ACC112 (cell line): ENCODE results near the gene RASL10B.

Source experiments
- H2AFZ ChIP-seq: fragments of 200-600 bp; sonication (generic); one replicate; pipeline ENCODE4 v1.6.0; 2017; ENCODE audit warnings: antibody characterized with exemption, low read length; ENCODE audit not compliant: unreplicated experiment
- H3K27ac ChIP-seq: fragments of 200-600 bp; sonication (generic); 2 replicates; pipeline ENCODE4 v1.5.1; 2014; ENCODE audit warnings: low read depth, mild to moderate bottlenecking, antibody characterized with exemption, low read length, moderate library complexity
- H3K27me3 ChIP-seq: fragments of 200-600 bp; sonication (generic); 2 replicates; pipeline ENCODE4 v1.6.1; 2014; ENCODE audit warnings: mild to moderate bottlenecking, antibody characterized with exemption, low read length, moderate library complexity, mixed read lengths; ENCODE audit not compliant: insufficient read depth
- H3K36me3 ChIP-seq: fragments of 200-600 bp; sonication (generic); 2 replicates; pipeline ENCODE4 v1.6.1; 2016; ENCODE audit warnings: mild to moderate bottlenecking, antibody characterized with exemption, low read length, moderate library complexity, mixed read lengths; ENCODE audit not compliant: insufficient read depth
- H3K4me1 ChIP-seq: fragments of 200-600 bp; sonication (generic); one replicate; pipeline ENCODE4 v1.6.1; 2016; ENCODE audit warnings: low read length, mixed read lengths; ENCODE audit not compliant: insufficient read depth, unreplicated experiment, control insufficient read depth
- H3K4me3 ChIP-seq: fragments of 200-600 bp; sonication (generic); 2 replicates; pipeline ENCODE4 v1.5.1; 2014; ENCODE audit warnings: mild to moderate bottlenecking, low read depth, low read length
- H3K79me2 ChIP-seq: fragments of 200-600 bp; sonication (generic); one replicate; pipeline ENCODE4 v1.6.0; 2016; ENCODE audit warnings: low read length; ENCODE audit not compliant: control insufficient read depth, unreplicated experiment, insufficient read depth

Gene RASL10B

DNA sequence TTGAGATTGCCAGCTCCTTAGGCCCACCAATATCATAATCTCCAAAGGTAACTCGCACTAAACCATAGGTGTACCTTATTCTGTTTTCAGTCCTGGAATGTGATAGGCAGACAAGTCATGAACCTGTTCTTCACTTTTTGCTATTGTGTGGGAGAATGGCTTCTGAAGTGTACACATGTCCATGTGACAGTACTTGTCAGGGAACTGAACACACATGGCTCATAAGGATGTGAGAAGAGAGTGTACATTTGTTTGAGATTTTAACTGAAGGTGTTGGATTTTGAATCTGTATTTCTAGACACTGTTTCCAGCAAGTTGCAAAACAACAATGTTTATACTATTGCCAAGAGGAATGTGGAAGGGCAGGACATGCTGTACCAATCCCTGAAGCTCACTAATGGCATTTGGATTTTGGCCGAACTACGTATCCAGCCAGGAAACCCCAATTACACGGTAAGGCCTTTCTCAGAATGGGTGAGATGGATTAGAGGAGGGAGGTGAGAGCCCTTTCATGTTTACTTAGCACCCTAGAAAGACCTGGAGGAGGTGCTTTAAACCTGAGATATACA is 14.5 kb upstream of the RASL10B start:
- peaks cover 3% of the 10 kb centered on the region for H3K79me2 ChIP-seq
- H3K4me1 ChIP-seq = peaks cover 20% of the 10 kb centered on the region
- no peak overlapping the region for H3K4me3 ChIP-seq
- peaks cover 33% of the 10 kb centered on the region for H3K36me3 ChIP-seq
- H3K27ac ChIP-seq = peak overlapping the region; percentile 21
- H3K27me3 ChIP-seq = no peaks in the 10 kb centered on the region
- H2AFZ ChIP-seq = no peak overlapping the region

DNA sequence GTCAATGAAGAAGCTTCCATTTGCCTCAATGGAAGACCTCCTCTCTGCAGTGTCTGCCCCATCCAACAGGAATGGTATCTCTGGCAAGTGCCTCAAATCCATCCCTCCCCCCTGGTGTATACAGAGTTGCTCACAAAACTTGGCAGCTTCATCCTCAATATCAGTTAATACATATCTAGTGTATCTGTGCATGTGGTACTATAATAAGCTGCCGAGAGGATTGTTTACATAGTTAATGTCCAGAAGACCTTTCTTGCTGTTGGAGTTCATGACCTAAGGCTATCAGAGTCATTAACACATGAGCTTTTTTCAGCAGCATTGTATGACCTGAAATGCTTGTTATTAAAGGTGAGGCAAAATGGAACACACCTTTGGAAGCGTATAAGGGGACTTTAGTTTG is 14.0 kb upstream of the RASL10B start:
- Histone ChIP-seq H3K27me3 (no peaks in the 10 kb centered on the region), H3K36me3 (peaks cover 33% of the 10 kb centered on the region), H3K79me2 (peaks cover 3% of the 10 kb centered on the region), H3K4me1 (peaks cover 20% of the 10 kb centered on the region), H3K27ac (peak overlapping the region; percentile 21), H2AFZ (no peak overlapping the region), H3K4me3 (no peak overlapping the region)

DNA sequence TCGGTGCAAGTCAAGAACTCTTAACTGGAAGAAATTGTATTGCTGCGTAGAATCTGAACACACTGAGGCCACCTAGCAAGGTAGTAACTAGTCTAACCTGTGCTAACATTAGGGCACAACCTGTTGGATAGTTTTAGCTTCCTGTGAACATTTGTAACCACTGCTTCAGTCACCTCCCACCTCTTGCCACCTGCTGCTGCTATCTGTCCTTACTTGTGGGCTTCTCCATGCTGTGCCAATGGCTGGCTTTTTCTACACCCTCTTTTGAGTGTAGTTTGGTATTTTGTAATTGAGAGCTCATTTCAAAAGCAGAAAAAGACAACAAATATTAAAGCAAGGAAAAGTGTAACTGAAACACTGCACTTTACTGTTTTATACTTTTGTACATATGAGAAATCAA is 7.7 kb upstream of the RASL10B start:
- Histone ChIP-seq H3K27me3 (no peaks in the 10 kb centered on the region), H3K36me3 (peaks cover 20% of the 10 kb centered on the region), H3K4me1 (peaks cover 21% of the 10 kb centered on the region), H3K79me2 (no peaks in the 10 kb centered on the region), H2AFZ (no peak overlapping the region), H3K27ac (no peak overlapping the region), H3K4me3 (no peak overlapping the region)

DNA sequence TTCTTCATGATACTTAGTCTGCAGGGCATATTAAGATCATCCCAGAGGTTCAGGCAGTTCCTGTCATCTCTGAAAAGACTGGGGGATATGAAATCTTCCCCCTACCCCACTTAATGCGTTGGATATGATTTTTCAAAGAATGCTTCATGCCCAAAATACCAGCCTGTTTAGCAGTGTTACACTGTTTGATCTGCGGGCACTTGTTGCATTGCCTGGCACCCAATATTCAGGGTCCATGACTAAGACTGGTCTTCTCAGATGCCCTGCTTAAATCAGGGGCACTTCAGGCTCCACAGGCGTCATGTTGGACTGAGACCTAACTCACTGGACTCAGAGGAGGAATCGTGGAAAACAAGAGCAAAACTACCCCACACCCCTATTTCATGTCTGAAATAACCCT is 6.4 kb upstream of the RASL10B start:
- Histone ChIP-seq H2AFZ (no peak overlapping the region), H3K27me3 (no peaks in the 10 kb centered on the region), H3K79me2 (no peaks in the 10 kb centered on the region), H3K27ac (no peak overlapping the region), H3K4me3 (no peak overlapping the region), H3K36me3 (peaks cover 17% of the 10 kb centered on the region), H3K4me1 (peaks cover 21% of the 10 kb centered on the region)

DNA sequence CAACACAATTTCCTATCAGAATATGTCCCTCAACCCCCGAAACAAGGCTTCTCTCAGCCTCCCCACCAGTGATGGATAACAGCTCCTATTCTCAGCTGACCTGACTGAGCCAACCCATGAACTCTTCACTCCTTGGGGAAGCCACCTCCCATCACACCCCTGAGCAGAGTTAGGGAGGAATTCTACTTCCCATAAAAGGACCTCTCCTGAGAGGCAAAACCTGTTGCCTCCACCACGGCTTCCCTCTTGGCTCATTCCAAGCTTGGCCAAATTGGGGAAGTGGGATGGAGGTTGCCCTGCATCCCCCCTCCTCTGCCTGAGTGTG is 5.7 kb upstream of the RASL10B start:
- no peaks in the 10 kb centered on the region for H3K79me2 ChIP-seq
- no peak overlapping the region for H3K4me3 ChIP-seq
- peaks cover 24% of the 10 kb centered on the region for H3K4me1 ChIP-seq
- no peaks in the 10 kb centered on the region for H3K27me3 ChIP-seq
- peaks cover 16% of the 10 kb centered on the region for H3K36me3 ChIP-seq
- peak overlapping the region; percentile 39 for H3K27ac ChIP-seq
- H2AFZ ChIP-seq = no peak overlapping the region

DNA sequence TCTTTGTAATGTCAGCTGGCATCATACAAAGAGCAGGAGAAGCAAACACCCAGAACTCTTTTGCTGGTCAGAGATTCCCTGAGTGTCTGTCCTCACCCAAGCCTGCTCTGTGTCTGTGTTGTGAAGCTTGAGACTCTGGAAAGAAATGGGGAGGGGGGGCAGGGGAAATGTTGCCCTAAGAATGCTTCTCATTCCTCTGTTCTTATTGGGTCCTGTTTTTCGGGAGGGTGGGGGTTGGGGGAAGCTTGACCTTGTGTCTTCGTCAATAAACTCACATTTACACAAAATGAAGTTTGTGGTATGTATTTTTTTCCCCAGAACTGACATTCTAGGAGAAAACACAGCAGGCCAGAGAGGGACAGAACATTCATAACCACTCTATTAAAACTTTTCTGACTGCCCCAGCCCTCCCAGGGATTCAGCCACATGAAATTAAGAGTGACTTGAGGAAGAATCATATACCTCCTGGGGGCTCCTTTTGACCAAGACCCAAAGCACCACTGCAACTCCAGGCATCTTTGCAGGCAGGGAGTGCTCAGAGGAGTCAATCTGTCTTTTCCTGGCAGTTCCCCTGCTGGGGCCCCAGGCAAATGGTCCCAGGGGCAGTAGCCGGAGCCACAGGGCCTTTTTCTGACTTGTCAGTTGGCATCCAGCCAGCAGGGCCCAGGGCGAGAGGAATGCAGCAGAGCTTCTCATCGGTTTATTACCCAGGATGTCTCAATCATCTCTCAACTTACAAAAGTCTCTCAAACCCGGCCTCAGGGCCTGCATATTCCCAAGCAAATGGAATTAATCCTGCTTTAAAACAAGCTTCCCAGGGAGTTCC is 5.1 kb upstream of the RASL10B start:
- Histone ChIP-seq H3K4me3 (no peak overlapping the region), H3K27me3 (no peaks in the 10 kb centered on the region), H3K79me2 (no peaks in the 10 kb centered on the region), H3K36me3 (peaks cover 16% of the 10 kb centered on the region), H2AFZ (no peak overlapping the region), H3K4me1 (peaks cover 29% of the 10 kb centered on the region), H3K27ac (peak overlapping the region; percentile 40)

DNA sequence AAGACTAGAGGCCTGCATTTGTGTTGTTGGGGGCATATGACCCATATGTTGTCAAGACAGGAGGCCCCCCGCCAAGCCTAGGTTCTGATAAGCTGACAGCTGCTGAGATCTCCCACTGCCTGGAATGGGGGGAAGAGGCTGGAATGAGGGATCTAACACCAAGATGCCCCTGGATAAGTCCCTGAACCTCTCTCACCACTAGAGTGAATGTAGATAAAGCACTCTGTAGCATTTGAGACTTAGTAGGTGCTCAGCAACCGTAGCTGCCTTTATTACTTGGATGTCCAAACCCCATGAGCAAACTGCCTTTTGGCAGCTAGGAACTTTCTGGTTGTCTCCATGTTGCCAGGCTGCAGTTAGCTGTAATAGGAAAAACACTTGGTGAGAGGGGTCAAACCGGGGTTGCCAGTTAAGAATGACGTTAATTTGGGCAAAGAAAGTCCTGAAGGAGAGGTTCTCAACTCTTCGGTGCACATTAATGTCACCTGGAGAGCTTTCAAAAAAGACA is 4.4 kb upstream of the RASL10B start:
- Histone ChIP-seq H3K27ac (peak overlapping the region; percentile 40), H3K4me1 (peaks cover 29% of the 10 kb centered on the region), H3K27me3 (peaks cover 1% of the 10 kb centered on the region; the same call in 1 of the 2 replicates), H3K36me3 (peaks cover 16% of the 10 kb centered on the region), H2AFZ (no peak overlapping the region), H3K79me2 (no peaks in the 10 kb centered on the region), H3K4me3 (no peak overlapping the region)

DNA sequence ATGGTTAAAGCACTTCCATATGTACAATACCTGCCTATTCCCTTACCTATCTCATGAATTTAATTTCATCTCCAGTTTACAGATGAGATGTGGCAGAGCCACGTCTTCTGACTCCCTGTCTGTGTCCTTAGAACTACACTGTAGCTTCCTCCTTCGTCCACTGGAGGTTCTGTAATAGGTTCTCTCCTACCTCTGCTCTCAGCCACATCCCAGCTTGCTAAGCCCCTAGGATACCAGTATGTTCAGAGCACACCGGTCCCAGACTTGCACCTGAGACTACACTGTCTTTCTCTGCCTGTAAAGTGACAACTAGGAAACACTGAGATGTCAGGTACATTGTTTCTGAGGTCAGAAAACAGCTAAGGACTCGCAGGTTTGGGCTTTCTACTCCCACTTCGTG is 3.8 kb upstream of the RASL10B start:
- no peak overlapping the region for H2AFZ ChIP-seq
- H3K4me1 ChIP-seq = peaks cover 29% of the 10 kb centered on the region
- no peaks in the 10 kb centered on the region for H3K79me2 ChIP-seq
- H3K27ac ChIP-seq = no peak overlapping the region
- peaks cover 16% of the 10 kb centered on the region for H3K36me3 ChIP-seq
- H3K27me3 ChIP-seq = peaks cover 3% of the 10 kb centered on the region; the same call in 1 of the 2 replicates
- no peak overlapping the region for H3K4me3 ChIP-seq

DNA sequence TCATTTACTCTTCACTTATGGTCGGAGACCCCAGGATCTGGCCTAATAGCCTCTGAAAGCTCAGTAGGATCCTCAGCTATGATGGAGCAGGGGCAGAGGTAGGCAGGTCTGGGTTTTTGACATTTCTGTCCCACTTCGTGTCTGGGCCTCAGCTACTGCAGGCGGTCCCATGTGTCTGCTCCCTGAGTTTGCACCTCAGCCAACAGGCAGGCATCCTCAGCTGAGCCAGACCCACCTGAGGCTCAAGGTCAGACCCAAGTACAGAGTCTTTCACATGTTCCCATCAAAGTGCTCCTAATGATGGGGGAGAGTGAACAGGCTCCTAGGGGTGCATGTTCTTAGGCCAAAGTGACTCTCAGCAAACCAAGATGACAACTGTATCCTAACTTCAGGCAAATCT is 2.9 kb upstream of the RASL10B start:
- H3K36me3 ChIP-seq = peaks cover 8% of the 10 kb centered on the region
- no peaks in the 10 kb centered on the region for H3K79me2 ChIP-seq
- peaks cover 29% of the 10 kb centered on the region for H3K4me1 ChIP-seq

DNA sequence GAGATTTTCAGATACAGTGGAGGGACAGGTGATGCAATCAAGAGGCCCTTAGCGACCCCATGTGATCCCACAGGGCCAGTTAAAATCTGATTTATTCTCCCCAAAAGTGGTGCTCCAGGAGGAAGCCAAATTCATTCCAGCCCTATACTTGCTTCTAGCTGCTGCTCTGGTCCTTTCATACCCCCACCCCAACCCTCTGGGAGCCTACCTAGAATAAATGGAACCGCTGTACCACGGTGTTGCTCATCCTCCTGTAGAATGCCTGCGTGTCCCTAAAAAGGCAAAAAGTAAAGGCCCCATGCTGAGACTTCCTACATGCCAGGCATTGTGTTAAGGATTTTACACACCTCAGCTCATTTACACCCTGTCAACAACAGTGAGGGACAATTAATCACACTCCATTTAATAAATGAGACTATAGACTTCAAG is 2.0 kb upstream of the RASL10B start:
- no peak overlapping the region for H3K4me3 ChIP-seq

More for the DNA sequence above, 2.9 kb upstream of the RASL10B start:
- H3K4me3 ChIP-seq = no peak overlapping the region
- no peak overlapping the region for H3K27ac ChIP-seq
- H3K27me3 ChIP-seq = peaks cover 3% of the 10 kb centered on the region; the same call in 1 of the 2 replicates
- no peak overlapping the region for H2AFZ ChIP-seq

More for the DNA sequence above, 2.0 kb upstream of the RASL10B start:
- no peaks in the 10 kb centered on the region for H3K79me2 ChIP-seq
- H3K27ac ChIP-seq = no peak overlapping the region
- peaks cover 29% of the 10 kb centered on the region for H3K4me1 ChIP-seq
- H2AFZ ChIP-seq = no peak overlapping the region
- H3K27me3 ChIP-seq = peaks cover 3% of the 10 kb centered on the region; the same call in 1 of the 2 replicates
- H3K36me3 ChIP-seq = no peaks in the 10 kb centered on the region
